Hematopoietic multipotent progenitor cell treated with erythropoietin and hydrocortisone succinate and interleukin-3 and kit ligand, for 6 days (in vitro differentiated cells): ENCODE measurements around the gene AMZ1.
"Not testable (repeated sequence)": the region's sequence is repeated elsewhere in the genome, so short reads cannot be mapped to it uniquely, and the experiment has no call there.

Experiments
- DNase-seq: peaks from one replicate; pipeline ENCODE4 v3.0.0-alpha.2; 2015

Gene AMZ1

DNA sequence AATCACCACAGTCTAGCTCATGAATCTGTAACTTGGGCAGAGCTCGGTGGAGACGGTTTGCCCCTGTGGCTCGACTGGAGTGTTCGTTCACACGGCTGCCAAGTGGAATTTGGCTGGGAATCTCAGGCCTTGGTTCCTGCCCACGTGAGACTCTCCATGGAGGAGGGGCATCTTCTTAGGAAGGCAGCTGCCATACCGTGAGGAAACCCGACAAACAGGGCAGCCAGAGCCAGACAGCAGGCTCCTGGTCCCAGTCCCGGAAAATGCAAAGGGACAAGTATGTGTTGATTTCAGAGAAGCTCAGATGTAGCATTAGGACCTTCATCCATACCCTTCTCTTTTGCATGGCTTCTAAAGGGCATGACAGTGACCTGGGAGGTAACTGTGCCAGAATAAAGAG, 26.6 kb downstream of the AMZ1 start:
- DNase-seq: no peak

DNA sequence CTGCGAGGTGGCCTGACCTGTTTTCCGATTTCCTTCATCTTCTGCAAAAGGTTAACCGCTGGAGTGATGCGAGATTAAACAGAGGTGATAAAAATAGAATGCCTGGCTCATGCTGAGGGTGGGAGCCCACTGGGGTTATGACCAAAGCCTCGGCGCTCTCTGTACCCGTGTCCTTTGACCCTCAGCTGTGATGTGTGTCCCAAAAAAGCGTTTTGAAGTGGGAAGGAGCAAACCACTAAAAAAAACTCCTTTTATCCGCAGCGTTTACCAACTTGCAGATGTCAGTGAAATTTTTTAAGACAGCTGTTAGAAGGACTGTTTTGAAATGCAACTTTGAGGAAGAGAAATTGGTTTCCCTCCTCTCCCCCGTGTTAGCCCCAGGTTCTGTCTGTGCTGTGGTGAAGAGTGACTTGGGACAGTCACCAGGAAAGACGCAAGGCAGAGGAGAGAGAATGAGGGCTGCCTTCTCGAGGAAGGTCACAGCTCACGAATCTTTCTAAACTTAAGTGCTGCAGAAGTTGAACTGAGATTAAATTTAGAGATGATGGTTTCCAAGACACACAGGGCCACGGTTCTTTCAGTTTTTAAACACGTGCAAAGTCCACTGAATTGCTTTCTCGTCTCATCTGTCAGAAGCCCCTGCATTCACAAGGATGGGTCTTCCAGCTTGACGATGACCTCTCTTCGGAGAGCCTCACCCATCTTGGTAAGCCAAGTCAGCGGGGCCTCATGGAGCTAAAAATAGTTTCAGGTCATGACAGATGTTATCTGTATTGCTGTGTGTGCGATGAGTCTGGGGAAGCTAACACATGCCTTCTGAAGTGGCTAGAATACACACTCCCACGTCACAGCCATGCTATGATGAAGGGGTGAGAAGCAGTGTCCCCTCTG, 27.6 kb downstream of the AMZ1 start:
- DNase-seq: no peak

DNA sequence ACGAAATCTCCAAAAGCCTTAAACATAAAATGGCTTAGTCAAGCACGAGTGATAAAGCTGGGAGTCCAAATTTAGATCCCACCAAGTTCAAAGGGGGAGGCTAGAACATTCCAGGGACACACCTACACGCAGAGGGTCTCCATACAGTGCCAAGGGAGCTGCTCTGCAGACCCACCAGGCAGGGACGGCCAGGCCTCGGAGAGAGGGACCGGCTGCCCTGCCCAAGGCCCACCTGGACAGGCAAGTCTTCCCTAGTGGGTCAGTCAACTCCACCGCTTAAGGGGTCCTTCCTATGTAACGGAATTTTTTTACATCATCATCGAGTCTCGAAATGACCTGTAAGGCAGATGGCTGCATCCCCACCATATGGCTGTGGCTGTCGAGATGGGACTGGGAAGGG, 28.5 kb downstream of the AMZ1 start:
- DNase-seq: no peak

DNA sequence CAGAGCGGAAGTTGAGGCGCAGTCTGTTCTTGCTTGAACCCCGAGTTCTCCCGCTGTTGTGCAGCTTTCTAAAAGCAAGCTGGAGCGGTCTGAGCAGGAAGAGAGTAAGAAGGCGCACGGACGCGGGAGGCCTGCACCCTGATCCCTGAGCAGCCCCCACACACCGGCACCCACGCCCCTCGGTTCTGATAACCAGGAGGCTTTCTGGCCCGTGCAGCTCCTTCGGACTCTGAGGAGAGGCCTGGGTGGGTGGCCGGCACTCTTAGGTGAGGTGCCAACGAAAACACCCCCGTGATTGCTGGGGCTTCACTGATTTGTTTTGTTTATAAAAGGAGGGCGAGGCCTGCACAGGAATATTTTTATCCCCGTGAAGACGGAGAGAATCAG, 28.9 kb downstream of the AMZ1 start:
- DNase-seq: no peak

DNA sequence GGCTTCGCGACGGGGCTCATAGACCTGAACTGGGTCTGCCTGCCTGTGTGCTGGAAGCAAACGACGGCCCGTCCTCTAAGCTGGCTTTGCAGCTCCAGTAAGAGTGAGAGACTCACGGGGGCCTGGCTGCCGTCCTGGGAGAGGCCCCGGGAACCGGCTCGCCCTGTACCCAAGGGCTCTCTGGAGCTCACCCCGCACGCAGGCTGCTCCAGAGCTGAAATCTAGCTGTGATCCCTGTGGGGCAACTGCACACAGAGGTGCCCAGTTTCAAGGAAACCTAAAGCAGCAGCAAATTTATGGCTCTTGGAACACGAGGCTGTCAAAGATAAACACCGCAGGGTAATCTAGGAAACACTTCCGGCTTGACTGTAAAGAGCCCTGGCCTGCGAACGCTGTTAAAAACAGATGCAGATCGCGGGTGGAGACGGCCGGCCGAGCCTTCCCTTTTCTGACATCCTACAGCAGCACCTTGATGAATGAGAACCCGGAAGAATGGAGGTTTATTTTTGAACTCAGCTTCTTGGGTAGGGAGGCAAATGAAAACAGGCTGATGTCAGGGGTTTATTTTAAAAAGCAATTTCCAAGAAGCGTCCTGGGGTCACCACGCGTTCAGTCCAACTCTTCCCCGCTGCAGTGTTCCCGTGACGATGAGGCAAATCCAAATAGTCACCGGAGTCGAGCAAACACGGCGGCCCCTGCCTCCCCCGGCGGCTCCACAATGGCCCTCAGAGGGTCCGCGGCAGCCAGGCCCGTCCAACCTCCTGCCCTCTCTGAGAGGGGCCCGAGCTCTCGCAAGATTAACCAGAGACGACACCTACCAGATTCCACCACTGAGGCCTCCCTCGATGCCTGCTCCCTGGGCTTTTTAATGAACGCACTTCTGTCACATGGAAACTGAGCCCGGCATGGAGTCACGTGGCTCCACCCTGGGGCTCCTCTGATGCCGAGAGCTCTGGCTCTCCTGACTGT, 29.6 kb downstream of the AMZ1 start:
- DNase-seq: peak; percentile 91

DNA sequence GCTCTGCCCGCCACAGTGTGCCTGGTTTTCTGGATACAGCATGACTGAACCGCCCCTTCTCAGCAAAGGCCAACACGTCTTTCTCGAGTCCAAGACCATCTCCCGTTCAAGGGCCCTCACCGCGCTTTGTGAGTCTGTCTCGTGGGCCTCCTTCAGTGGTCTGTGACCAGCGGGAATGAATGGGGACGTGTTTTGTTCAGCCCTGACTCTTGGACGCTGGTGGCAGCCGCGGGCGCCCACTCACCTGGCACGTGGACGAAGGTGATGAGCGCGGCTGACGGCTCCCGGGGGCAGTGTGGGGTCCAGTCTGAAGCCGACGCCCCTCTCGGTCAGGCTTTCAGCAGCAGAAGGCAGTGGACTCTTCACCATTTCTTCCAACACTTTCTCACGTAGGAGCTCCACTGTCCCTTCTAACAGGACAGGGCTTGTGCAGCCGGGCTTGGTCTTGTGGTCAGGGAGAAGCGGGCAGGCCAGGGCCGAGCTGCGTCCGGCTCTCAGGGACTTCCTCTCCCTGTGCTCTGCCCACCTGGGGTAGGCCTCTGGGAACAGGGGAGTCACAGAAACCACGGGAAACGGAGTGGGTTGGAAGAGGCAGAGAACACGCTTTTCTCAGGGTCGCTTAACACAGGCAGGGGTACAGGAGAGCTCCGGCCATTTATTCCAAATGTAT, 30.4 kb downstream of the AMZ1 start:
- no peak for DNase-seq

DNA sequence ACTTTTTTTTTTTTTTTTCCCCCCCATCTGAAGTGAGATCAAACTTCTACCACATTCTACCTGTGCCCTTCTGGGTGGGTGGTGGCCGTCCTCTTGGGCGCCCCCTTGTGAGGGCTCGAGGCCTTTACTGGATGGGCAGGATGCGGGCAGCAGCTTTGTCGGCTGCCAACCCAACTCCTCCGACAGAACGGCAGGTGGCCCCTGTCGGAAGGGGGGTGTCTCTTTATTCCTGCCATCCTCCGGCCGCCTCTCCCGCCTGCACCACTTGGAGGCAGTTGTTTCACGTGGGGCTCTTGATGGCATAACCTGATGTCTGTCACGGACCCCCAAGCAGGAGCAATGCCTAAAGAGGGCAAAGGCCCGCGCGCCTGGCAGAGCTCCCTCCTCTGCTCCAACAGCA, 31.0 kb downstream of the AMZ1 start:
- peak; percentile 79 for DNase-seq

DNA sequence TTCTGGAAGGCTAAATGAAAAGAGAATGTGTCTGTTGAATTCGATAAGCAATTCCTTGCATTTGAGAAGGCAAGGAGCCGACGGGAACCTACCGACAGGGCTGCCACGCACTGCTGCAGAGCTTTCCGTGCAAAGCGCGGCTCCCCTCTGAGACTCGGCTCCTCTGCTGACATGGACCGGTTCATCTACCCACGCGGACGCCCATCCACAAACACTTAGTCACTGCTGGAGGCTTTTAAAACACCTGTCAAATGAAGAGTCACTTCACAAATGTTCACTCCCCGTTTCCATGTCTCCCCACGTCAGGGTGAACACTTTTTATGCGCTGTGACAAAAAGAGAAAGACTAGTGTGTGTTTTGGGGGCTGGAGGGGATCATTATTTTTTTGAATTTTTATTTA, 32.0 kb downstream of the AMZ1 start:
- no peak for DNase-seq

DNA sequence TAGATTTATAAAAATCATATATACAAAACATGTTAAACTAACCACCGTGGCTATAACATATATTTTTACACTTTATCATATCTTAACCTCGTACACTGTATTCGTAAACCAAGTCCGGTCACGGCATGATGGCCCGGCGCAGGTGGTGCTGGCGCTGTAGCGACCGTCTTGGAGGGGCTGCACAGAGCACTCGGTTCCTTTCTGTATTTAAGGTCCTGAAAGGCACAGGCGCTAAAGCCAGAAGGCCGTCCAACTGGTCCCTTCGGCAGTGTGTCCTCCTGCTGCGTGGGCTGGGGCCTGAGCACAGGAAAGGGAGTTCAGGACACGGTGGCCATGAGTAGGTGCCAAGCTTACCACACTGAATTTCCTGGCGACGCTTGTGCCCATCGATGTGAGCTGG, 33.8 kb downstream of the AMZ1 start:
- DNase-seq: no peak

DNA sequence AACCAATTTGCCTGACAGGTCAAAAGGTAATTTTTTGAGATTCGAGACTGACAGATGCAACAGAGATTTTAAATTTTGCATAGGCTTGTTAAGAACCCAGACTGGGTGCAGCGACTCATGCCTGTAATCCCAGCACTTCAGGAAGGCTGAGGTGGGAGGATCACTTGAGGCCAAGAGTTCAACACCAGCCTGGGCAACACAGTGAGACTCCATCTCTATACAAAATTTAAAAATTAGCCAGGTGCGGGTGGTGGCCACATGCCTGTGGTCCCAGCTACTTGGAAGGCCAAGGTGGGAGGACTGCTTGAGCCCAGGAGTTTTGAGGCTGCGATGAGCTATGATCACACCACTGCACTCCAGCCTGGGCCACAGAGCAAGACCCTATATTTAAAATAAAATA, 34.6 kb downstream of the AMZ1 start:
- no peak for DNase-seq

DNA sequence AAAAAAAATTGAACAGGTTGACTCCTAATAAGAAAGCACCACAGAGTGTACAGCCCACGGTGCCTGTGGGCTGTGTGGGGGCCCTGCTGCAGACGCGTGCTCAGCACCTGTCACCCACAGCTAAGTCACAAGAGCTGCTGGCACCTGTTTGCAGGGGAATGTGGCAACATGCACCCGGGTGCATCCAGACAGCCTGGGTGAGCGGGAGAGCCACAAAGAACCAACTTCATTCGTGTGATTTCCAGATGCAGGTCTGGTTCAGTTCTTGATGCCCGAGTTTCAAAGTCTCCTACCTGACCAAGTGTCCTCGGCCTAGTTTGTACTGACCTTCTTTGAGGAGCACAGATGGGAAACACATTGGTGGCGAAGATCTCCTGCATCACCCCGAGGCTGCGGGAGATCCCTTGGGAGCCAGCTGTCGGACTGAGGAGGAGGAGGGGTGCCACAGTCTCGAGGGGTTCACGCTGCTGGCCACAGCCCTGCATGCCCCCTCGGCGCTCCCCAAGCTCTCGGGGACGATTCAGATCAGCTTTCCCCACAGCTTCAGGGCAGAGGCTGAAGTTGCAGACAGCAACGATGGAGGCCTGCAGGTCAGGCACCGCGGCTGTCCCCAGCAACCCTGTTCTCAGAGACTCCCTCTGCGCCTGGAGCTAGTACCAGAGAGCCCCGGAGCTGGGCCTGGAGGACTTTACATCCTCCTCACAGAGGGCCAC, 35.3 kb downstream of the AMZ1 start:
- DNase-seq: no peak

DNA sequence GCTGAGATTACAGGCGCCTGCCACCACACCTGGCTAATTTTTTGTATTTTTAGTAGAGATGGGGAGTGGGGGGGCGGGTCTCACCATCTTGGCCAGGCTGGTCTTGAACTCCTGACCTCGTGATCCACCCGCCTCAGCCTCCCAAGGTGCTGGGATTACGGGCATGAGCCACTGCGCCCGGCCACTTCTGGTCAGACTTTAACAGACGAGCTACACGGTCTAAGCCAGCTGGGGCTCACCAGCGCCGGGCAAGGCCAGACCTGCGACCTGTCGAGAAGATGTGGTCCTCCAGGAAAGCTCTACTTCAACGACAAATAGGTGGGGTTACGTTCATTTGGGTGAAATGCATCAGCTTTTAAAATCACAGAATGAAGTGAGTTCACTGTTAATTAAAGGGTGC, 36.0 kb downstream of the AMZ1 start:
- not testable (repeated sequence) for DNase-seq

DNA sequence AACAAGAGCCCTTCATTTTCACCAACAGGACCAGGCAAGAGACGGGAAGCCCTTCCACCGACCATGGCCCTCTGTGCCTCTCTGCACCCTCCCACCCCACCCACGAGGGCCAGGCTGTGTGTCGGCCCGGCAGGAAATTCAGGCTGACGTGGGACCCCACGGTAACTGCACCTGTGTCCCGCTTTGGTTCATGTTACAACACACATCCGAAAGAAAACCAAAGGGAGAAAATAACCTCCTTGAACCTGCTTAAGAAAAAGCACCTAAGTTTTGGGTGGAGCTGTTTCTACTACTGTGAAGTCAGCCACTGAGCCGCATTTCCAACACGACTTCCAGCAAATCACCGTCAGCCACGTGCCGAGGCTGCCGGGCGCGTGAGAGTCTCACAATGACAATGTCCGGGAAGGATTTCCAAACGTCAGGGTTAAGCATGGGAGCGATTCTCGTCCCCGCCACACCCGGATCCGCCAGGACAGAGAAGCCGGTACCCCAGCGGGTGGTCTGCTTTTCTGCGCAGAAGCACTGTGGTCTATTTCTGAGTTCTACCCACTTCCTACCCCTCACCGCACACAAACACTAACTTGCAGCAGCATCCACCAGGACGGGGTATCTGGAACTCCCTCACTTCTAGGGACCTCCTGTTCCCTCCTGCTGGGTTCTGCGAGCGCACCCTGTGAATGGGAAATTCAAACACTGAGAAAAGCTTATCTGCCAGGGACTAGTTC, 36.6 kb downstream of the AMZ1 start:
- no peak for DNase-seq

DNA sequence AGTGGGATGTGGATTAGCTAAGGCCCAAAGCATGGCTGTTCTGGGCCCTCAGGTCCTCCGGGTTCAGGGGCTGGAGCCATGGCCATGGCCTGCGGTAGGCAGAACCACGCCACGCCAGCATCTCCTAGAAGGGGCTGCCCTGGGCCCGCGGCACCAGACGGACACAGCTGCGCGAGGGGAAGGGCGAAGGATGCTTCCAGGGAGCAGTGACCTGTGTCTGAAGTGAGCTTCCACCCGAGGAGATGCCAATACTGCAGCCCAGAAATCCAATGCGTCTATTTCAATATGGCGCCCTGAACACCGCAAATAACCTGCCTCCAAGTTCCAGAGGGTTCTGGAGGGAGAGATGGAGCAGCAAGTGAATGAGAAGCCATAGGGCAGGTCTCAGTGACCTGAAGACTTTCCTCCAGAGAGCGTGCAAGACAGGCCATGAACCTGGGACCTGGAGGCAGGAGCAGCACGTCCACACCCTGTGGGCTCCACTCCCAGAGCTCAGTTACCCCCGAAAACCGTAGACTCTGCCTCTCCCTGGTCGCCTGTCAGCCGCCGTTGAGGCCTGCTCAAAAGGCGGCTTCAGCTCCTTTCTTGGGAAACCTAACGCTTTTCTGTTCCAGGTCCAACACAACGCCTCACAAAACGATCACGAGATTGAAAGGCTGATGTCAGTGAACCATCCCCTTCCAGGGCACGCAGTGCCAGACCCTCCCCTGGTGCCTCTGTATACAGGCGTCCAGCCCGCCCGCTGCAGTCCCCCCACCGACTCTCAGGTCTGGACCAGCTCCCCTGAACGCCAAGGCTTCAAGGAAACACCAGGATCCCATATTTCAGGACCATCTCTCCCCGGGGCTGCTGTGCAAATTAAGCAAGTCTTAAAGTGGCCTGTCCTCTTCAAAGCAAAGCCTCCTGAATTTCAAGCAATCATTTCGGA, 37.4 kb downstream of the AMZ1 start:
- no peak for DNase-seq

DNA sequence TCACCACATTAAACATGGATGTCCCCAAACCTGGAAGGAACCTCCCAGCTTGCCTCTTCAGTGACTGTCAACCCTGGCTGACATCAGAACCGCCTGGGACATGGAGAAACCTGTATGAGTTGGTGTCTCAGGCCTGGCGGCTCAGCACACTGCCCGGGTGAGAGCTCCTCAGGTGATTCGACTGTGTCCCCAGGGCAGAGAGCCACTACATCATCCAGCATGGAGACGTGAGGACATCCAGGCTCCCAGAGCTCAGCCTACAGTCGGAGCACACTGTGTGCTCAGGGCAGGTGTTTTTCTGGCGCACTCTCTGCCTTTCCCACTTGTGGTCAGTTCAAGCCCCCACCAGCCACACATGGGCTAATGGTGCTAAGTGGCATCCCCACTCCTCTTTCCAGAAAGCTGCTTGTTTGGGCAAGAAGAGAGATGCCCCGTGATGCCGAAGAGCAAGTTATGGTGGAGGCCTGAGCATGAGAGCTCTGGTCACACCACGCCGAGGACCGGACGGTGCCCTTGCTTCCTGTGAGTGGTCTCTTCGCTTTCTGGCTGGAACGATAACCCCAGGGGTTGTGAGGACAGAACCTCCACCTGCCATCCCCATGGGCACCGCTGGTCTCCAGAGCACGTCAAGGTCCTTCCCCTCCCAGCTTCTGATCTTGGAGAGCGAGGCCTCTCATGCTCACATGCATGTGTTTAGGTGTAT, 38.5 kb downstream of the AMZ1 start:
- no peak for DNase-seq

DNA sequence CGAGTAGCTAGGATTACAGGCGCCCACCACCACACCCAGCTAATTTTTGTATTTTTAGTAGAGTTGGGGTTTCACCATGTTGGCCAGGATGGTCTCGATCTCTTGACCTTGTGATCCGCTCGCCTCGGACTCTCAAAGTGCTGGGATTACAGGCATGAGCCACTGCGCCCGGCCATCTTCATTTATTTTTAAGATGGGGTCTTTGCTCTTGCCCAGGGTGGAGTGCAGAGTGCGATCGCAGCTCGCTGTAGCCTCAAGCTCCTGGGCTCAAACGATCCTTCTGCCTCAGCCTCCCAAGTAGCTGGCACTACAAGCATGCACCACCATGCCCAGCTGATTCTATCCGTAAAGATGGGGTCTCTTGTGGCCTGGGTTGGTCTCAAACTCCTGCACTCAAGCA, 39.2 kb downstream of the AMZ1 start:
- not testable (repeated sequence) for DNase-seq

DNA sequence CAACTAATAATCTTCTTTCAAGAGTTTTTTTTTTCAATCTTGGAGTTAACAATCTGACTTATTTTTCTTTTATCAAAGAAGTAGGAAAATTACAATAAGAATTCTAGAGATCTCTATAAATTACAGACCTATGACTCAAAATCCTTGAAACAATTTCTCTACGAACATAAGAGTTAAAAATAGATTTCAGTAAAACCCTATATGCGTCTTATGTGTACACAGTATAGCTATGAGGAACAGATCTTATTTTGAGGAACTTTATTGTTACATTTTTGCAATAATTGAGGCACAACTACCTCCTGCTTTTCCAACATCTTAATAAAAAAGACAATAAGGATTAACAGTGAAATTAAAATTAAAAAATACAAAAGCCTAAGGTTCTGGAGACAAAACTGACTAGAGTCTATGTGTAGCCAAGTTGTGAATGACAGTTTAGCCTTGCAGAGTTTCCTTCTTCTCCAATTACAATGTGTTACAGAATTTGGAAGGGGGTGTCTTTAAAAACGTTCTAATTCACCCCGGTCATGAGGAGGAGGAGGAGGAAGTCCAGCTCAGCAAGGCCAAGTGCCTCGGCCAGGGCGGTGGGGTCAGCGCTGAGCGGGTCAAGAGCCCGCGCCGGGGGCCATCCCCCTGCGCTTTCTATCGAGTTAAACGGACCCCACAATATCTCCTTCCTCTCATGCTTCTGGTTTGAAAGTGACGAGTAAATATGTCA, 40.5 kb downstream of the AMZ1 start:
- DNase-seq: no peak

DNA sequence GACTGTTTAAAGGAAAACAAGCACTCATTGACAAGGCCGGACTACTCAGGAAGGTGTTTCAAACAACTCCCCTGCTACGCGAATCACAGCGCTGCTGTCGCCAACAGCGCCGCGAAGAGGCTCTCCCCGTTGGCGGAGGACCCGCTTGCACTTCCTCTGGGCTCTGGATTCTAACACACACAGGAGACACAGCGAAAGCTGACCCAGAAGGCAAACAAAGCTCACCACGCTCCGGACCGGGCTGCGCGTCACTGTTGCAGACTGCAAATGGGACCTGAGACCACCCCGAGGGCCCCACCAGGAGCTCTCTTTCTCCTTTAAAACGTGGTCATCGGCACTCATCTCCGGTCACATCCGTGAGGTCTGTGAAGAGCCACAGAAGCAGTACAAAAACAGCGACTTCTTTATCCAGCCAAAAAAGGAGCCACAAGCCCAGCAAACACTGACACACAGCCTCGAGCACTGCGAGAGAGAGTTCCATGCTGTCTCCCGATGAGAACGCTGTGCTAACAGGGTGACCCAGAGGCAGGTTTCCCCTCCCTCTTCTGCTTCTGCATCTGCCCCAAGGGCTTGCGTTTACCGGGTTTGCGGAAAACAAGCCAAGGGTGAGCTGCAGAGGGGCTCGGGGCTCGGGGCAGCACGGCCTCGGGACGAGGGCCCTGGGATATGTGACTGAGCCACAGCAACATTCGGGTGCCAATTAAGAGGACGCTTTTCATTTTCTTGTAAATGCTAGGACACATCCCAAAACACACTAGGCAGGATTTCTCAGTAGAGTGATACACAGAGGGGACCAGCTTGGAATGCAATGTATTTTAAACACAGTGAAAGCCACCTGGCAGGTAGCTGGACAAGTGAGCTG, 41.3 kb downstream of the AMZ1 start:
- DNase-seq: no peak
